Sigmoid colon (tissue), 4 donors: ENCODE measurements around the gene KCNJ14.

Experiments used
- CTCF ChIP-seq, 4 experiments: fragments of 450-650 bp in 3 of 4; fragments of 200-600 bp in 1 of 4; IDR thresholded peaks; one replicate each; pipeline ENCODE4 v1.5.1; 2016 to 2019; ENCODE audit warnings: antibody characterized with exemption in 4 of 4, mild to moderate bottlenecking in 3 of 4, moderate library complexity in 2 of 4
- EP300 ChIP-seq, 4 donors: sonication (generic); formaldehyde crosslinking; IDR thresholded peaks; one replicate each; pipeline ENCODE4 v1.6.1; 2017; ENCODE audit warnings: antibody characterized with exemption in 4 of 4
- POLR2A ChIP-seq, 2 donors: fragments of 450-650 bp; IDR thresholded peaks; one replicate each; pipeline ENCODE4 v1.6.1; 2016; ENCODE audit warnings: antibody characterized with exemption in 2 of 2, mild to moderate bottlenecking in 2 of 2, moderate library complexity in 2 of 2
- POLR2AphosphoS5 ChIP-seq, 4 donors: sonication (generic); formaldehyde crosslinking; IDR thresholded peaks; one replicate each; pipeline ENCODE4 v1.6.1; 2017; ENCODE audit warnings: antibody characterized with exemption in 4 of 4

- TF ChIP-seq CTCF (IDR thresholded peaks at IDR 0.05) (no peak), POLR2AphosphoS5 (IDR thresholded peaks at IDR 0.05) (peak in 1 of 4 donors; percentile 32), POLR2A (IDR thresholded peaks at IDR 0.05) (no peak), EP300 (IDR thresholded peaks at IDR 0.05) (no peak)
Observed at GRCh38 chr19:48513289-48514122, 58.1 kb downstream of the KCNJ14 start.
